Sigmoid colon (tissue), 3 donors: ENCODE measurements around the gene PRSS57.

Experiments
- CTCF ChIP-seq, 4 experiments: fragments of 450-650 bp in 3 of 4; fragments of 200-600 bp in 1 of 4; IDR thresholded peaks; one replicate each; pipeline ENCODE4 v1.5.1; 2016 to 2019; ENCODE audit warnings: antibody characterized with exemption in 4 of 4, mild to moderate bottlenecking in 3 of 4, moderate library complexity in 2 of 4
- POLR2A ChIP-seq, 2 donors: fragments of 450-650 bp; IDR thresholded peaks; one replicate each; pipeline ENCODE4 v1.6.1; 2016; ENCODE audit warnings: antibody characterized with exemption in 2 of 2, mild to moderate bottlenecking in 2 of 2, moderate library complexity in 2 of 2

- TF ChIP-seq CTCF (IDR thresholded peaks at IDR 0.05) = no peak
- TF ChIP-seq POLR2A (IDR thresholded peaks at IDR 0.05) = no peak
Observed at GRCh38 chr19:718251-718951, 23.1 kb upstream of the PRSS57 start.
